Measurements from ENCODE around the gene CSTPP1.

Gene CSTPP1

DNA sequence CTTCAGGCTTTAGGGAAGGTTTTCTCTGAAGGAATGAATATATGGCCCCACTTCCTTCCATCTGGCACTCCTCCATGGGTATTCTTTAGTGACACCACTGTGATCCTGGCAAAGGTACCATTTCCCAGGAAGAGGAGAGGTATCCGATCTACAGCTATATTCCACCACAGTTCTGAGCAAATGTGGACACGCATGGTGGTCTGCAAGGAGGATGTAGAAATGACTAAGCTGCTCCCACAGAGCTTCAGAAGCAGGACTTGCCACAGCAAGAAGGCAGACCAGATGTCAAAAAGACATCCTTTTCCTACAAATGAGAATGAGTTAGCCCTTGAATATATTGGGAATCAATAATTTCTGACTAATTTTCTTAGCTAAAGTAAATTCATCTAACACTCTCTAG is 194.6 kb downstream of the CSTPP1 start:
- no peak for DNase-seq

GRCh38 chr11:47132490-47132889 is 195.9 kb downstream of the CSTPP1 start:
- no peak for DNase-seq

GRCh38 chr11:47132981-47133380 is 196.4 kb downstream of the CSTPP1 start:
- DNase-seq: no peak

- DNase-seq: no peak
Measured at GRCh38 chr11:47136327-47136726, 199.8 kb downstream of the CSTPP1 start.

- DNase-seq: no peak
Measured at GRCh38 chr11:47136921-47137320, 200.4 kb downstream of the CSTPP1 start.

- DNase-seq: no peak
Measured at GRCh38 chr11:47137476-47137875, 200.9 kb downstream of the CSTPP1 start.

GRCh38 chr11:47139878-47140277 is 203.3 kb downstream of the CSTPP1 start:
- no peak for DNase-seq

- no peak for DNase-seq
Measured at GRCh38 chr11:47143322-47143721, 206.8 kb downstream of the CSTPP1 start.

DNA sequence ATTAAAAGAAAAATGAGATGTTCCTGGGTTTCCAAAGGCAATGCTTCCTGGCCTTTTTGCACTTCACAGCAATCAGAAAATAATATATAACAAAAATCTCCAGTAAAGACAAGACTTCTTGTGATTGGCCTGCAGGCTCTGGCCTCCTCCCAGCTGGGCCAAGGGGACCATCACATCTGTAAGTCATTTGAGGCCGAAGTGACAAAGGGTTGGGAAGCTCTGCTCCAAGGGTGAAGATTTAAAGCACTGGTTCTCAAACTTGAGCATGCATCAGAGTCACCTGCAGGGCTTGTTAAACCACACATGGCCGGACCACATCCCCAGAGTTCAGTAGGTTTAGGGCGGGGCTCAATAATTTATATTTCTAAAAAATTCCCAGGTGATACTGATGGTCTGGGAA is 208.0 kb downstream of the CSTPP1 start:
- no peak for DNase-seq

GRCh38 chr11:47147250-47147649 is 210.7 kb downstream of the CSTPP1 start:
- DNase-seq: no peak

- no peak for DNase-seq
Measured at GRCh38 chr11:47147681-47148080, 211.1 kb downstream of the CSTPP1 start.

- no peak for DNase-seq
Measured at GRCh38 chr11:47148270-47148669, 211.7 kb downstream of the CSTPP1 start.

DNA sequence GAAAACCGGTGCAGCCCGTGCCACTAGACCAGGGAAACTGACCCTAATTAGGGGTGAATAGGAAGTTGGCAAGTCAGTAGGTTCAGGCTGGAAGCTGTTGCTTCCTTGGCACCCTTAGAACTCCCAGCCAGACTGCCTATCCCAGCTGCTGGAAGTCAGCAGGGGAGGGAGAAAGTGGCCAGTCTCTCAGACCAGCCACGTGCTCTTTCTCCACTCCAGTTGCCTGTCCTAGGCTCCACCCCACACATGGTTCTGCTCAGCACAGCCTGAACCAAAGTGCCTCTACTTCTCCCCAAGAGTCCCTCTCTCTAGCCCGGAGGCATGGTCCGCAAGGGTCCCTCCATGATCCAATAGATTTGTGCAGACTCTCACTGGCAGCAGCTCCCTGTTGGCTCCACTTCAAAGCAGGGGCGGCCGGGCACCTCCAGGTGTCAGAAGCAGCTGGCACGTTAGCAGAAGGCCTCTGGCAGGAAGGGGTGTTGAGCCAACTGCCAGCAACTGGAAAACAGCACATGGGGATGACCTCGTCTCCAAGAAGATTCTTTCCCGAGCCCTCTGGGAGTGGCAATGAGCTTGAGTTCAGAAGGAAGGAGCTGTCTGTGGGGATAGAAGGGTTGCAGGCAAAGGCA is 212.5 kb downstream of the CSTPP1 start:
- peak in 14 of 51 donors; percentile 15 to 50 (median 31) for DNase-seq

DNA sequence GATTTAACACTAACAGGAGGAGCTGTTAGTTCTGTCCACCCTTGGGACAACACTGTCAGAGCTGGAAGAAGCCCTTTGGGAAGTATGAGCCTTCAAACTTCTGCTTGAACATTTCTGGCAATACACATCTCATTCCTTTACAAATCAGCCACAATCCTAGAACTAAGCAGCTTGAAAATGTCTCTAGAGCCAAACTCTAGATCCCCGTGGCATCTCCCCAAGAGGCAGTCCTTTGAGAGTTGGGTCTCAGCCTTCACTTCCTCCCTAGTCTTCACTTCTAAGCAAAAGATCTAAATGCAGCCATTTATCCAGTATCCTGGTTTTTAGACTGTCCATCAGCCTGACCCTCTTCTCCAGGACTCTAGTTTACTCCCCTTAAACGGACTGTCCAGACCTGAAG is 213.2 kb downstream of the CSTPP1 start:
- no peak for DNase-seq

DNA sequence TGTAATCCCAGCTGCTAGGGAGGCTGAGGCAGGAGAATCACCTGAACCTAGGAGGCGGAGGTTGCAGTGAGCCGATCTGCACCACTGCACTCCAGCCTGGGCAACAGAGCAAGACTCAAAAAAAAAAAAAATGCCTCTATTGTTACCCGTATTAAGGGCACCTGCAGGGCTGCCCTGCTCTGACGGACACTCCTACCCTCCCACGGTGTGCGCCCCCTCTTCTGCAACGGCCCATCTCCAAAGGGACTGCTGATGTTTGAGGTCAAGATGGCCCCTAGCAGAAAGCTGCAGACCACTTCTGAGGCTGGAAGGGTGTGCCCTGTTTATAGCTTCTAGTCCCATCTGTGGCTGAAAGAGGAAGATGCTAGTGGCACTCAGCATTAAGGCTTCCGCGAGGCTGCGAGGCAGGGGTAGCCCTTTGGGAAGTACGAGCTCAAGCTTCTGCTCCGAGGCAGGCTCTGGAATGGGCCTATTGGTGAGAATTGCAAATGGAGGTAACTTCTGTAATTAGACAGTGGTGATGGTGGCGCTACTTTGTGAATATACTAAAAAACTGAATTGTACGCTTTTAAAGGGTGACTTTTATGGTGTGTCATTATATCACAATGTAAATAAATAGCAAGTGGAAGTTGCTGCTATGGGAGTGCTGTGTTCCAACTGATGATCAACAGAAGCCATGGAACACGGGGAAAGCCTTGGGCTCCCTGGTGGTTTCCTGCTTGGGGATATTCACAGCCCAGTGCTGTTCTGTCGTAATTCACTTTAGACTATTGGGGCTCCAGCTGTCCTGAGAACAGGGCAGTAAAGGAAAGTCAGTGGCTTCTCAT is 215.8 kb downstream of the CSTPP1 start:
- no peak for DNase-seq

DNA sequence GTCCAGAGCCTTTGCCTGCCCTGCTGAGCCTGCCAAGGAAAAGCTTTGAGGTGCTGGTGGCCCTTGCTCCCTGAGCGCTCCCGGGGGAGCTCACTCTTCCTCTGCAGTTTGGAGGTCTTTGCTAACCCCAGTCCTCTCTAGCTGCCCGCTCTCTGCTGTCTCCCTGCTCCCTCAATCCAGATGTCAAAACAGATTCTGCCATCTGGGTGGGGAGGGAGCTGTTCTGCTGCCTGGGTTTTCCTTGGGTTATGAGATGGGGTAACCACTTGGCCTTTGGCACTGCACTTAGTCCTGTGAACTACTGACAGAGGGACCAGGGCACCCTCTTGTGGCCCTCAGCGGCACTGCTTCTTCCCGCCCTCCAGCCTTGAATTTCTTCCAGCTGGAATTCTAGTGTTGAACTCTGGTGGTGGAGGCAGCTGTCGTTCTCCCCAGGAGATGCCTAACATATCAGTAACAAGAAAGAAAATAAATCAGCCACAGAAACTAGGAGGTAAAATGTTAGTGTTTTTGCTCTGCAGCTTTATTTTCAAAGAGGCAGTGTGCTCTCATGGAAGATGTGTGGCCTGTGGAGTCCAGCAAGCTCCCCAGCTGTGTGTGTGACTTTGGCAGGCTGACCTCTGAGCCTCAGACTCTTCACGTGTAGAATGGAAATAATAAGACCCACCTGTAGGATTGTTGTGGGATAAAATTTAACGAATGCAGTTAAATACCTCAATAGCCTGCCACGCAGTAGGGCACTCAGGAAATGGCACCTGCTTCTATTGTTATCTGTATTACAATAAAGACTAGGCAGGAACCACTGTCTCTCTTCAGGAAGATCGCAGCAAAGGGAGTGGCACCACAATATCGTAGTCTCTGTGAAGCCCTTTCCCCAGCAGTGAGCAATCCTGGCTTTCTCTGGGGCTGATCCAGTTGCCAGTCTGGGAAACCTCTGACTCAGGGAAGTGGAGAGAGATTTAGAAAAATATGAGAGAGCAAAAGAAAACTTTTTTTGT is 216.7 kb downstream of the CSTPP1 start:
- DNase-seq: peak in 50 of 51 donors; percentile 29 to 92 (median 71)

DNA sequence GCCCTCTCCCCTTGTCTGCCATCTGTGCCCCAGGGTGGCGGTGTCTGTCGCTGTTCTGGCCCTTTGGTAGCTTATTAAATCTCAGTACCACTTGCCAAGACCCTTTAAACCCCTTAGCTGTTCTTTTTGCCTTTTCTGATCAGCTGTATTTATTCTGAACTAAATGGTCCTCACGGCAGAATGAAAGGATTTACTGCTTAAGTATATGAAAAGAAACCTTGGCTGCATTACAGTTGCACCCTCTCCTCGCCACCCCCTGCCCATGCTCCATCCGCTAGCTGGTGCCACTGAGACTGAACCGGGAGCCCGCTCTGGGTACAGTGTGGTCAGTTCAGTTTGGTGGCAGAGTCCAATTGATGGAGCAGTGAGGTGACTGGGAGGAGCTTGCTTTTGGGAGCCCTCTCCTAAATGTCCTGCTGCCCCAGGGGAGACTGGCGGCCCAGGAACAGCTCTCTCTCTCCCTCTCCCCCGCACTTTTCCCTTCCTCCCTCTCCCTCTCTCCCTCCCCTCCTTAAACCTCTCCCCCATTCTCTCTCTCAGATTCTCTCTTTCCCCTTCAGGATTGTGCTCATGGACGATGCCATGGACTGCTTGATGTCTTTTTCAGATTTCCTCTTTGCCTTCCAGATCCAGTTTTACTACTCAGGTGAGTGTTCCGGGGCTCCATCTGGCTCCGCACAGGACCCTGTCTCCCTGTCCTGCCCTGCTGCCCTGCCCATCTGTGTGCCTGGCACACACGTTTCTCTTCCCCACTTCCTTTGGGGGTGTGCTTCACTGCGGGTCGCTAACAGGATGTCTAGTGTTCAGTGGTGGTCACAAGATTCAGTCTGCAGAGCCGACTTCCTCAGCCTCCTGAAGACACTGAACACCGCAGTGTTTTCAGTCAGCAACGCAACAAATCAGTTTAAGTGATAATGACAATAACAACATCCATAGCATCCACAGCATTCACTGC is 218.3 kb downstream of the CSTPP1 start:
- peak in 10 of 51 donors; percentile 14 to 45 (median 21) for DNase-seq

- DNase-seq: no peak
Measured at GRCh38 chr11:47155879-47156278, 219.3 kb downstream of the CSTPP1 start.

DNA sequence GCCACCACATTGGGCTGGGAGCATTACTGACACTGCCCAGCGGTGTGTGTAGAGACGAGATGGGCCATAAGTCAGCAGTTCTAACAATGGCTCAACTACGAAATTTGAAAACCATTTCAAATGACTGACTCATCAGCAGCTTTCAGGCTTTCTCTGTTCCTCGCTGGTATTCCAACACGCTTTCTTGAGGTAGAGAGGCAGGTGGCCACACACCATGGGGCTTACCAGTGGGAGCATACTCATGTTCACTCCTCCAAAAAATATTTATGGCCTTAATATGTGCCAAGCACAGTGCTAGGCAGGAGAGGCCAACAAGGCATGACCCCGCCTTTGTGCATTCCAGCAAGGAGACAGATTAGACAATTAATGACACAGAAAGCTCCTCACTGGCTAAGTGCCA is 219.8 kb downstream of the CSTPP1 start:
- DNase-seq: no peak

- no peak for DNase-seq
Measured at GRCh38 chr11:47156951-47157350, 220.4 kb downstream of the CSTPP1 start.

- DNase-seq: no peak
Measured at GRCh38 chr11:47157805-47158204, 221.2 kb downstream of the CSTPP1 start.

All from hypothalamus (tissue), 51 donors.